ENCODE measurements around the gene ZBTB7A.
"Not testable (repeated sequence)": the region's sequence is repeated elsewhere in the genome, so short reads cannot be mapped to it uniquely, and the experiment has no call there.

ZBTB7A gene

DNA sequence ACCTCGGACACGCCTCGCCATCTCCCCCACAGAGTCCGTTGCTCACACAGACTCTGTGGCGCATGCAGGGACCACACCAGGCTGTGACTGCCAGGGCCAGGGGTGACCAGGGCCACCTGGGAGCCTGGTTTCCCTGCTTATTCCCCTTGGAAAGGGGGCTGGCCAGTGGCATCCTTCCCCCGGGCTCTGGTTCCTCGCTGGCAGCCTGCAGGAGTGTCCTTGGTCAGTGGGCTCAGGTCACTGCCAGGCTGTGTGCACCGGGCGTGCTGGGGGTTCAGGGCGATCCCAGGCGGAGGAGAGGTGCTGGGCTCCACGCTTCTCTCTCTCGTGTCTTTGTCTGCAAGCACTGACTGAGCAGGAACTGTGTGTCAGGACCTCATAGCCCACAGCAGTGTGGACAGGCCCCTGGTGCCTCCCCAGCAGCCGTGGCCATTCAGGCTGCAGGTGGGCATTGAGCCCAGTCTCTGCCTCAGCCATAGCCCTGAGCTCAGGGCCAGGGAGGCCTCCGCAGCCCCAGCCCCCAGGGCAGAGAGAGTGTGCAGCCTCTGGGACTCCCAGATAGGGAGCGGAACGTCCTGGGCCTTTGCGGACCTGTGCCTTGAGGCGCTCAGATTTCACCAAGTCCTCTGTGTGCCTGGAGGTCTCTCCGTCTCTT, 52.7 kb downstream of the ZBTB7A start:
- H3K4me1 Mint-ChIP-seq (ENCODE audit: low read depth in 2 of 2), result peaks cover 26 to 32% of the 10 kb centered on the region in 2 donors
- ATAC-seq (replicated peaks) (no peak), DNase-seq (no peak)

GRCh38 chr19:4012975-4013634, 53.6 kb downstream of the ZBTB7A start:
- DNase-seq (no peak), ATAC-seq (replicated peaks) (no peak)
- H3K4me3 Mint-ChIP-seq, result no peak overlapping the region
- no peaks in the 10 kb centered on the region for H3K9me3 Mint-ChIP-seq
- no peaks in the 10 kb centered on the region for H3K27me3 Mint-ChIP-seq
- H3K36me3 Mint-ChIP-seq (ENCODE audit: insufficient read depth), result peaks cover 28% of the 10 kb centered on the region
- H3K4me1 Mint-ChIP-seq (ENCODE audit: low read depth in 2 of 2), result peaks cover 30 to 36% of the 10 kb centered on the region in 2 donors
- H3K27ac Mint-ChIP-seq, result peak overlapping the region; percentile 35 to 80

More for the DNA sequence above, 52.7 kb downstream of the ZBTB7A start:
- Mint-ChIP-seq H3K9me3 (no peaks in the 10 kb centered on the region), H3K36me3 (ENCODE audit: insufficient read depth) (peaks cover 32% of the 10 kb centered on the region), H3K4me3 (no peak overlapping the region), H3K27me3 (no peaks in the 10 kb centered on the region), H3K27ac (peak overlapping the region in 1 of 2 donors; percentile 80)

DNA sequence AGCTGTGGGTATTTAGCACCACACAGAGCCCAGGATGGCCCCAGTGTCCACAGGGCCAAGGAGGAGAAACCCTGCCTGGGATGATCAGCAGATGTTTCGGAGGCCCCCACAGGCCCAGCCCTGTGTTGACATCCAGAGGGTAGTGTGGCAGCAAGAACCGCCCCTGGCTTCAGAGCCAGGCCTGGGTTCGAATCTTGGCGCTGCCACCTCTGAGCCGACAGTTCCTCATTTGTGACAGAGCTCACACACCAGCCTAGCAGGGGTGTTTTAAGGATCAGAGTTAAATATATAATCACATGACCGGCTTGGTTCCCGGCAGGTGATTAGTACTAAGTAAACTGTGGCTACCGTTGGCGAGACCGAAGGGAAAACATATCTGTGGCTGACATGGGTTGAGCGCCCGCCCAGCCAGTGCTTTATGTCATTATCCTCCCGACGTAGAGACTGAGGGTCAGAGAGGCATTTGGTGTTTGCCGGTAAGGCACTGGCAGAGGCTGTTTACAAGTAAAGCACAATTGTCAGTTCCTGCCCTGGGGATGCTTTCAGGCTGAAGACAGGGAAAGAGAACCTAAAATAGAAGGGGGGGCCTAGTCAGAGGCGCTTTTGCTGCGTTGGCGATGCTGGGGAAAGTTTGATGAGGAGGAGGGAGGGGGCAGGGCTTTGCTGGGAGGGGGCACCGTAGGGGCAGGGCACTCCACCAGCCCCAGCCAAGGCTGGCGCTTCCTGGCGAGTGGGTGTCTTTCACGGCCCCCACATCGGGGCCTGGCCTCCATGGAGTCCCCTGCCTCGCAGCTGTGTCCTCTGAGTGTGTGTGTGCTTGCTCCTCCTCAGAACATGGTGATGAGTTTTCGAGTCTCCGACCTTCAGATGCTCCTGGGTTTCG, 54.4 kb downstream of the ZBTB7A start:
- H3K36me3 Mint-ChIP-seq (ENCODE audit: insufficient read depth), result peaks cover 25% of the 10 kb centered on the region
- DNase-seq, result no peak
- H3K27ac Mint-ChIP-seq, result peak overlapping the region; percentile 38 to 80
- H3K27me3 Mint-ChIP-seq, result no peaks in the 10 kb centered on the region
- peaks cover 30 to 36% of the 10 kb centered on the region in 2 donors for H3K4me1 Mint-ChIP-seq (ENCODE audit: low read depth in 2 of 2)
- ATAC-seq (replicated peaks), result no peak
- no peak overlapping the region for H3K4me3 Mint-ChIP-seq
- H3K9me3 Mint-ChIP-seq, result no peaks in the 10 kb centered on the region

DNA sequence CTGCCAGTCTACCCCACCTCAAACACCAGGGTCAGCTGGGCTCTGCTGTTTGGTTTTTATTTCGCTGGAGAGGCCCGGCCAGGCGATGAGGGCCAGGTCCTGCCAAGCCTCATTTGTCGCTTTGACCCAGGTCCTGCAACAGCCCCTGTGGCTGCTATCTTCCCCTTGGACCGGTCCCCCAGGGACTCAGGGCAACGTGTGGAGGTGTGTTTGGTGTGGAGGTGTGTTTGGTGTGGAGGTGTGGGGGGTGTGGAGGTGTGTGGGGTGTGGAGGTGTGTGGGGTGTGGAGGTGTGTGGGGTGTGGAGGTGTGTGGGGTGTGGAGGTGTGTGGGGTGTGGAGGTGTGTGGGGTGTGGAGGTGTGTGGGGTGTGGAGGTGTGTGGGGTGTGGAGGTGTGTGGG, 55.3 kb downstream of the ZBTB7A start:
- Mint-ChIP-seq H3K4me3 (peak overlapping the region; percentile 30 to 54), H3K27ac (peak overlapping the region in 1 of 2 donors; percentile 69), H3K4me1 (ENCODE audit: low read depth in 2 of 2) (peaks cover 30 to 36% of the 10 kb centered on the region in 2 donors), H3K36me3 (ENCODE audit: insufficient read depth) (peaks cover 28% of the 10 kb centered on the region)
- not testable (repeated sequence) for H3K27me3 Mint-ChIP-seq; ATAC-seq (replicated peaks); H3K9me3 Mint-ChIP-seq; DNase-seq

DNA sequence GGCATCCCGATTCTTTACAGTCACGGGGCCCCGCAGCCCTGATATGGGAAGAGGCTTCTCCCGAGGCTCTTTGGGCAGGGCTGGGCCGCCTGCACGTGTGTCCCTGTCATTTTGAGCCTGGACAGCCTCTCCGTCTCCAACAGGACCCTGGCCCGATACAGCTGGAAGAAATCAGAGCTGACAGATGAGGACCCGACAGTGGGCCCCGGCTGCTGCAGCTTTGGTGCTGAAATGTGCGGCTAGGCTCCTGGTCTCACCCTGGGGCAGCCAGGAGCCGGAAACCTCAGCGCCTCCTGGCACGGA, 55.9 kb downstream of the ZBTB7A start:
- no peak for DNase-seq
- Mint-ChIP-seq H3K9me3 (no peaks in the 10 kb centered on the region), H3K27ac (peak overlapping the region in 1 of 2 donors; percentile 93), H3K4me1 (ENCODE audit: low read depth in 2 of 2) (peaks cover 25 to 39% of the 10 kb centered on the region in 2 donors), H3K36me3 (ENCODE audit: insufficient read depth) (peaks cover 31% of the 10 kb centered on the region), H3K27me3 (no peaks in the 10 kb centered on the region), H3K4me3 (no peak overlapping the region)
- no peak for ATAC-seq (replicated peaks)

GRCh38 chr19:4009990-4010807, 56.5 kb downstream of the ZBTB7A start:
- Mint-ChIP-seq H3K36me3 (ENCODE audit: insufficient read depth) (peaks cover 29% of the 10 kb centered on the region), H3K9me3 (no peaks in the 10 kb centered on the region), H3K4me3 (peak overlapping the region; percentile 87 to 89), H3K4me1 (ENCODE audit: low read depth in 2 of 2) (peaks cover 25 to 39% of the 10 kb centered on the region in 2 donors), H3K27ac (peak overlapping the region in 1 of 2 donors; percentile 93), H3K27me3 (no peaks in the 10 kb centered on the region)
- DNase-seq (no peak), ATAC-seq (replicated peaks) (no peak)

DNA sequence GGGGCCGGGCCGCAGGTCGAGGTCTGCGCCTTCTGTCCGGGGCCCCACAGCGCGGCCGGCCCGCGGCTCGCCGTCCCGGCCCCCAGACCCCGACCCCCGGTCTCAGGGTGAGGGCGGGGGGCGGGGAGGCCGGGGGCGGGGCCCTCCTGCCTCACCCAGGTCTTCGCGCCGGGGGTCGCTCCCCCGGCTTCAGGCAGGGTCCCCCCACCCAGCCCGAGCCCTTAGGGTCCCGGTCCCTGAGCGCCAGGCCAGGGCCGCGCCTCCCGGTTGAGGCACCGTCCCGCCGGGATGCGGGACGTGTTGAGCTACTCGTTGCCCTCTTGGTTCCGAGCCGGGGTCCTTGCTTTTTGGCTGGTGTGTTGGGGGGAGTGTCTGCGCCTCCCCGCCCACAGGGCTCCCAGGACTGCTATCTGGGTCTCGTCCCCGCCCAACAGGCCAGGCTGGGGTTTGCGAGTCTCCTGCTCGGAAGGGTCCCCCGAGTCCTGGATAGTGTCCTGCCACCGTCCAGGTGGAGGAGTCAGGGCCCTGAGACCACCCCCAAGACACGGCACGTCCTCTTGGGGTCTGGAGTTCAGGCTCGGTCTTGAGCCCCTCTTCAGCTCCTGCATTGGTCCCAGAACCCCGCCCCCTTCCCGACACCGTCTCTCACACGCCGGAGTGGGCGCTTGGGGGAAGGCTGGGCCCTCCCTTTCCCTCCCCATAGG, 58.7 kb downstream of the ZBTB7A start:
- peak overlapping the region; percentile 88 to 93 for H3K27ac Mint-ChIP-seq
- no peaks in the 10 kb centered on the region for H3K9me3 Mint-ChIP-seq
- DNase-seq (no peak), ATAC-seq (replicated peaks) (peak; percentile 0)
- H3K4me3 Mint-ChIP-seq, result peak overlapping the region; percentile 87 to 89
- no peaks in the 10 kb centered on the region for H3K27me3 Mint-ChIP-seq
- H3K36me3 Mint-ChIP-seq (ENCODE audit: insufficient read depth), result peaks cover 12% of the 10 kb centered on the region
- peaks cover 23 to 33% of the 10 kb centered on the region in 2 donors for H3K4me1 Mint-ChIP-seq (ENCODE audit: low read depth in 2 of 2)

DNA sequence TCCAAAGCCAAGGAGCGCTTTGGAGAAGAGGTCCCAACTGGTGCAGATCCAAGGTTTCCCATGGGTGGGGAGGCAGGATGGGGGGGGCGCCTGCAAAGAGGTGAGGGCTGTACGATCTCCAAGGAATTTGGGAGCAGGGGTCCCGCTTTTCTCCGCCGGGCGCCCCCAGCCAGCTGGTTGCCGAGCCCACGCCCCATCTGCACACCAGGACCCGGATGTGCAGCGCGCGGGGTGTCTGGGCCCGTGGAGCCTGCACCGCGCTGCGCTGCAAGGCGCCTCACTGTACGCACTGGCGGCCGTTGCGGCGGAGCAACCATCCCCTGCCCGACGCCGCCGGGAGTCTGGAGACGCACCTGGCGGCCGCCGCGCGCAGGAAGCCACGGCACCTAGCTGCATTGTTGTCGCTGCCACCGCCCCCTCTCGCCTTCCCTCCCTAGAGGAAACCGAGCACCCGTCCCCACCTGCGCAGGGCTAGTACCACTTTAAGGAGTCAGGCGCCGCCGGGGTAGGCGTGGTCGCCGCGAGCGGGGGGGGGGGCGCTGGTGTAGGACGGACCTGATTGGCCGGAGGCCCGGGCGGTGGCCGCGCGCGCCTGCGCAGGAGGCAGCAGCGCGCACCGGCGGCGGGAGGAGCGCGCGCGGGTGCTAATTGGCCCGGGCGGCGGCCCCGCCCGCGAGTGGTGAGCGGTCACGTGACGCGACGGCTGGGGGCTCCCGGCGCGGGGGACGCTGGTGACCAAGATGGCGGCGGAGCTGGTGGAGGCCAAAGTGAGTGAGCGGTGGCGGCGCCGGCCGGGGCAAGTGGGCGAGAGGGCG, 59.5 kb downstream of the ZBTB7A start, which contains the start of gene PIAS4:
Gene PIAS4, plus strand, starts transcription at position 716 of the 815 bp plus-strand sequence. Its CDS starts 25 bp downstream, at position 741.
- H3K36me3 Mint-ChIP-seq (ENCODE audit: insufficient read depth), result peaks cover 12% of the 10 kb centered on the region
- H3K27ac Mint-ChIP-seq, result peak within 1 kb of the TSS; percentile 88 to 93
- no peaks in the 10 kb centered on the region for H3K9me3 Mint-ChIP-seq
- H3K27me3 Mint-ChIP-seq, result no peaks in the 10 kb centered on the region
- peaks cover 17 to 28% of the 10 kb centered on the region in 2 donors for H3K4me1 Mint-ChIP-seq (ENCODE audit: low read depth in 2 of 2)
- DNase-seq (peak; percentile 88 to 94 (median 91)), ATAC-seq (replicated peaks) (peak; percentile 91)
- H3K4me3 Mint-ChIP-seq, result peak within 1 kb of the TSS; percentile 87 to 89

DNA sequence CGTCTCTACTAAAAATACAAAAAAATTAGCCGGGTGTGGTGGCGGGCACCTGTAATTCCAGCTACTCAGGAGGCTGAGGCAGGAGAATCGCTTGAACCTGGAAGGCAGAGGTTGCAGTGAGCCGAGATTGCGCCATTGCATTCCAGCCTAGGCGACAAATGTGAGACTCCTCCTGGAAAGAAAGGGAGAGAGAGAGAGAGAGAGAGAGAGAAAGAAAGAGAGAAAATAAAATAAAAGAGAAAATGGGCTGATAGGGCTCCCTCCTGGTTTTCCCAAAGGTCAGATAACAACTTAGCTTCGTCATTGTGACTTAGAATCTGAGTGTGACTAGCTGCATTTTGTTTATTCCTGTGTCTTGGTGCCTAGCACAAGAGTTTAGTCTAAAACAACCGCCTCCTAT, 61.3 kb downstream of the ZBTB7A start:
- not testable (repeated sequence) for DNase-seq; H3K27ac Mint-ChIP-seq; H3K9me3 Mint-ChIP-seq; ATAC-seq (replicated peaks); H3K27me3 Mint-ChIP-seq
- peak overlapping the region in 1 of 2 donors; percentile 40 for H3K4me3 Mint-ChIP-seq
- peaks cover 10 to 22% of the 10 kb centered on the region in 2 donors for H3K4me1 Mint-ChIP-seq (ENCODE audit: low read depth in 2 of 2)
- H3K36me3 Mint-ChIP-seq (ENCODE audit: insufficient read depth), result peaks cover 12% of the 10 kb centered on the region

GRCh38 chr19:4000798-4001197, 65.9 kb downstream of the ZBTB7A start:
- ATAC-seq (replicated peaks); H3K4me3 Mint-ChIP-seq; H3K4me1 Mint-ChIP-seq (ENCODE audit: low read depth in 2 of 2); H3K9me3 Mint-ChIP-seq; H3K27me3 Mint-ChIP-seq; DNase-seq; H3K36me3 Mint-ChIP-seq (ENCODE audit: insufficient read depth); H3K27ac Mint-ChIP-seq: not testable (repeated sequence)

GRCh38 chr19:3998667-3999412, 67.9 kb downstream of the ZBTB7A start:
- not testable (repeated sequence) for H3K4me1 Mint-ChIP-seq (ENCODE audit: low read depth in 2 of 2); H3K27ac Mint-ChIP-seq; H3K36me3 Mint-ChIP-seq (ENCODE audit: insufficient read depth); DNase-seq; H3K27me3 Mint-ChIP-seq; ATAC-seq (replicated peaks); H3K4me3 Mint-ChIP-seq; H3K9me3 Mint-ChIP-seq
